ENCODE data around the gene NYAP1. TPM values are rescaled to one million over a fixed set of nuclear protein-coding genes. Genes with fewer than 3 reads are reported as not detected.
A peak's percentile ranks its signal among the peaks of the same experiment; 100 is the strongest.

NYAP1 gene
- total RNA-seq, 1 donor from 2014 or later: under 0.01 TPM

DNA sequence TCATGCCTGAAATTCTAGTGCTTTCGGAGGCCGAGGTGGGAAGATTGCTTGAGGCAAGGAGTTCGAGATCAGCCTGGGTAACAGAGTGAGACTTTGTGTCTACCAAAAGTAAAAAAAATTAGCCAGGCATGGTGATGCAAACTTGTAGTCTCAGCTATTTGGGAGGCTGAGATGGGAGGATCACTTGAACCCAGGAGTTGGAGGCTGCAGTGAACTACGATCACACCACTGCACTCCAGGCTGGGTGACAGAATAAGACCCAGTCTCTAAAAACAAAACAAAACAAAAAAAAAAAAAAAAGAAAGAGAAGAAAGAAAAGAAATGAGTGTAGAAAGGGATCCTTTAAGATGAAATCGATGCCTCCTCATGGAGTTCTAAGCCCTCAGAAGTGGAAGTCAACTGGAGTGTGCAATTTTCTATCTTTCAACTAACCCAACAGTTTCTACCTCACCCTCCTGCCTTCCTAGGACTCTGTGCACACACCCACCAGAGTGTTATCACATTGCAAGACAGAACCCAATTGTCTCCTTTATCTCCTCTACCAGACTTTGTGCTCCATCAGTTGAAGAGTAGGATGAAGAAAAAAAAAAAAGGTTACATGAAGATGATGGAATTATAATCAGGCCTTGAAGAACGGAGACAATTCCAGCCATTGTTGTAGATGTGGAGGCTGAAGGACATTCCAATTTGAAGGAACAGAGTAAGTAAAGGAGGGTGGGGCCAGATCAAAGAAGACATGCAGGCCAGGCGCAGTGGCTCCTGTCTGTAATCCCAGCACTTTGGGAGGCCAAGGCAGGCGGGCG, 26.9 kb downstream of the NYAP1 start:
- no peaks in the 10 kb centered on the region for H3K27me3 ChIP-seq (ENCODE audit: control insufficient read depth, insufficient read depth, low read length)
- TF ChIP-seq, protein P1, sequence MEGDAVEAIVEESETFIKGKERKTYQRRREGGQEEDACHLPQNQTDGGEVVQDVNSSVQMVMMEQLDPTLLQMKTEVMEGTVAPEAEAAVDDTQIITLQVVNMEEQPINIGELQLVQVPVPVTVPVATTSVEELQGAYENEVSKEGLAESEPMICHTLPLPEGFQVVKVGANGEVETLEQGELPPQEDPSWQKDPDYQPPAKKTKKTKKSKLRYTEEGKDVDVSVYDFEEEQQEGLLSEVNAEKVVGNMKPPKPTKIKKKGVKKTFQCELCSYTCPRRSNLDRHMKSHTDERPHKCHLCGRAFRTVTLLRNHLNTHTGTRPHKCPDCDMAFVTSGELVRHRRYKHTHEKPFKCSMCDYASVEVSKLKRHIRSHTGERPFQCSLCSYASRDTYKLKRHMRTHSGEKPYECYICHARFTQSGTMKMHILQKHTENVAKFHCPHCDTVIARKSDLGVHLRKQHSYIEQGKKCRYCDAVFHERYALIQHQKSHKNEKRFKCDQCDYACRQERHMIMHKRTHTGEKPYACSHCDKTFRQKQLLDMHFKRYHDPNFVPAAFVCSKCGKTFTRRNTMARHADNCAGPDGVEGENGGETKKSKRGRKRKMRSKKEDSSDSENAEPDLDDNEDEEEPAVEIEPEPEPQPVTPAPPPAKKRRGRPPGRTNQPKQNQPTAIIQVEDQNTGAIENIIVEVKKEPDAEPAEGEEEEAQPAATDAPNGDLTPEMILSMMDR (IDR thresholded peaks at IDR 0.05; ENCODE audit: insufficient read depth, low read length, severe bottlenecking): no peak
- H3K4me3 ChIP-seq (ENCODE audit: low read depth, low read length): no peak overlapping the region
- DNase-seq (ENCODE audit: low read depth): no peak
- H3K36me3 ChIP-seq (ENCODE audit: control insufficient read depth, insufficient read depth, low read length): no peaks in the 10 kb centered on the region
- FAIRE-seq: no peak

DNA sequence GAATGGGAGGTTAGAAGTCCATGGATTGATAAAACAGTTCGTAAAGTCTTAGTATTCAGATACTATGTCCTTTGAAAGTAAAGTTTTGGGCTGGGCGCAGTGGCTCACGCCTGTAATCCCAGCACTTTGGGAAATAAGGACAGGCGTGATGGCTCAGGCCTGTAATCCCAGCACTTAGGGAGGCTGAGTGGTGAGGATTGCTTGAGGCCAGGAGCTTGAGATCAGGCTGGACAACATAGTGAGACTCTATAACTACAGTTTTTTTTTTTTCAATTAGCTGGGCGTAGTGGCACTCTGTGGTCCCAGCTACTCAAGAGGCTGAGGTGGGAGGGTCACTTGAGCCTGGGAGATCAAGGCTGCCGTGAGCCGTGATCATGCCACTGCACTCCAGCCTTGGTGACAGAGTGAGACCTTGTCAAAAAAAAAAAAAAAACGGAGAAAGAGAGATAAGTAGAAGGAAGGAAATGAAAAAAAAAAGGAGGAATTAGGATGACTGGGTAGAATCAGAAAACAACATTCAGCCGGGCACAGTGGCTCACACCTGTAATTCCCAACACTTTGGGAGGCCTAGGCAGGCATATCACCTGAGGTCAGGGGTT, 29.6 kb downstream of the NYAP1 start:
- H3K27me3 ChIP-seq (ENCODE audit: control insufficient read depth, insufficient read depth, low read length): no peaks in the 10 kb centered on the region
- TF ChIP-seq, protein P1 (IDR thresholded peaks at IDR 0.05; ENCODE audit: insufficient read depth, low read length, severe bottlenecking): no peak
- DNase-seq (ENCODE audit: low read depth) (no peak), FAIRE-seq (no peak)
- H3K36me3 ChIP-seq (ENCODE audit: control insufficient read depth, insufficient read depth, low read length): no peaks in the 10 kb centered on the region
- no peak overlapping the region for H3K4me3 ChIP-seq (ENCODE audit: low read depth, low read length)

DNA sequence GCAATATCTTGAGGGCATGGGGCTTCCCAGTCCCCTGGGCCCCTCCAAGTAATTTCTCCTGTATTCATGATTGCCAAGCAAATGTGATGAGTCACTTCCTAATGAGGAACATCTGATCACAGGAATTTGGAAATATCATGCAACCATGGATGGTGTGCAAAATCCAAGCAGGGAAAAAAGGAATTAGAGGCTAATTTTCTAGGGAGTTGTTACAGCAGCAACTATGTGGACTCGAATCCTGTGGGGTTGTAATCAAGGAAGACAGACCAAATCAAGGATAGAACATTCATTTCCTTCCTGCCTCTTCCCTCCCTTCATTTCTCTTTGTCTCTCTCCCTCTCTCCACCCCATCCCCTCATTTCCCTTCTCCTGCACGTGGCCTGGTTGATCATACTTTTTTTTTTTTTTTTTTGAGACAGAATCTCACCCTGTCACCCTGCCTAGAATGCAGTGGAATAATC, 31.4 kb downstream of the NYAP1 start:
- DNase-seq (ENCODE audit: low read depth) (peak; percentile 60), FAIRE-seq (no peak)
- no peaks in the 10 kb centered on the region for H3K36me3 ChIP-seq (ENCODE audit: control insufficient read depth, insufficient read depth, low read length)
- no peaks in the 10 kb centered on the region for H3K27me3 ChIP-seq (ENCODE audit: control insufficient read depth, insufficient read depth, low read length)
- TF ChIP-seq, protein P1 (IDR thresholded peaks at IDR 0.05; ENCODE audit: insufficient read depth, low read length, severe bottlenecking): no peak
- no peak overlapping the region for H3K4me3 ChIP-seq (ENCODE audit: low read depth, low read length)

DNA sequence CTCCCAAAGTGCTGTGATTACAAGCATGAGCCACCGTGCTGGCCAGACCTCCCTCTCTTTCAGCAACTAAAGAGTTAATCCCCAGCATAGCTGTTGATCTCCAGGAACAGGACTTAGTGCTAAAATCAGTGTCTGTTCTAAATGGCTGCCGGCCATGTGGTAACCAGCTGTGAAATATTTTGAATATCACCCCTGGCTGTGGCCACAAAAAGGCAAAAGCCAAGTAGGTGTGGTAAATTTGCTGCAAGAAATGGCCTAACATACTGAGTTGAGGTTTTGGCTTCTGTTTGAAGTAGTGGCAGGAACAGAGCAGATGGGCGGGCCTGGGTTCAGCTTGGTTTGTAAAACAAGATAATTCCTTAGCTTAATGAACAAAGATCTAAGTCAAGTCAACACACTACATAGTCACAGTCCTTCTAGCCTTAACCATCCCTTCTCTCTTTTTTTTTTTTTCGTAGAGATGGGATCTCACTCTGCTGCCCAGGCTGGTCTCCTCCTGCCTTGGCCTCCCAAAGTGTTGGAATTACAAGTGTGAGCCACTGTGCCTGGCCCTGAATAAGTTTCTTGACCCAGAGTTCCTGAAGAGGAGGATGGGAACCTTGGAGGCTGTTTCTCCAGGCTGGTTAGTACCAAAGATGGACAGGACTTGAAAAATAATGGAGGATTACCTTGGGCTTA, 32.5 kb downstream of the NYAP1 start:
- Histone ChIP-seq H3K36me3 (ENCODE audit: control insufficient read depth, insufficient read depth, low read length) (no peaks in the 10 kb centered on the region), H3K27me3 (ENCODE audit: control insufficient read depth, insufficient read depth, low read length) (no peaks in the 10 kb centered on the region), H3K4me3 (ENCODE audit: low read depth, low read length) (no peak overlapping the region)
- DNase-seq (ENCODE audit: low read depth): no peak
- FAIRE-seq: no peak
- TF ChIP-seq, protein P1 (IDR thresholded peaks at IDR 0.05; ENCODE audit: insufficient read depth, low read length, severe bottlenecking): no peak

DNA sequence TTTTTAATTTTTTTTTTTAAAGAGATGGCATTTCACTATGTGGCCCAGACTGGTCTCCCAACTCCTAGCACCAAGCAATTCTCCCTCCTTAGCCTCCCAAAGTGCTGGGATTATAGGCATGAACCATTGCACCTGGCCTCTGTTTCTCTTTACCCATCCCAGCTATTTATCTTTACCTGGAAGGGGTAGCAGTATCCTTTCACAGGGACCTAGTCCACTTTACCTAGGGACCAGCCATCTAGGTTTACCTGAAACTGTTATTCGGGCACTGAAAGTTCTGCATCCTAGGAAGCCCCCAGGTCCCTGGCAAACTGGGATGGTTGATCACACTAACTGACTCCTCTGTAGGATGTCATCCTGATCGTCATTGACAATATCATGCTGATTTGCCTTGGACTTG, 33.6 kb downstream of the NYAP1 start:
- FAIRE-seq: no peak

More for the DNA sequence above, 33.6 kb downstream of the NYAP1 start:
- TF ChIP-seq, protein P1 (IDR thresholded peaks at IDR 0.05; ENCODE audit: insufficient read depth, low read length, severe bottlenecking): no peak
- DNase-seq (ENCODE audit: low read depth): no peak
- Histone ChIP-seq H3K4me3 (ENCODE audit: low read depth, low read length) (no peak overlapping the region), H3K36me3 (ENCODE audit: control insufficient read depth, insufficient read depth, low read length) (no peaks in the 10 kb centered on the region), H3K27me3 (ENCODE audit: control insufficient read depth, insufficient read depth, low read length) (no peaks in the 10 kb centered on the region)

Measured in bronchial epithelial cell (primary cell).